MCF 10A (cell line): Measurements from ENCODE around the gene E2F1. TPM values are rescaled to one million over a fixed set of nuclear protein-coding genes. Genes with fewer than 3 reads are reported as not detected.

Source experiments
- BruUV-seq: library from RNA; stranded (reverse); fragments of 400-500 nt; replicated peaks from 2 replicates; lab custom pipeline; 2021; lab: Mats Ljungman, UMichigan
- CTCF ChIA-PET: fragments of 300-600 bp; sonication (Branson Sonifier 250); formaldehyde crosslinking; extraction: SDS; loops from one replicate; lab custom pipeline; 2021; ENCODE audit warnings: antibody characterized with exemption, inconsistent platforms; lab: Yijun Ruan, JAX
- POLR2A ChIA-PET: fragments of 300-600, 350-650 bp; sonication (Branson Sonifier 250); formaldehyde crosslinking; extraction: SDS; loops from one replicate; lab custom pipeline; 2020; ENCODE audit warnings: antibody characterized with exemption, inconsistent platforms; lab: Yijun Ruan, JAX
- DNase-seq: peaks from one replicate; pipeline ENCODE4 v3.0.0-alpha.2; 2018; ENCODE audit not compliant: unreplicated experiment
- H3K27ac Mint-ChIP-seq: one replicate; pipeline ENCODE4 v1.8.0; 2022; ENCODE audit warnings: mild to moderate bottlenecking, low read depth, mixed read lengths; ENCODE audit not compliant: unreplicated experiment
- H3K27me3 Mint-ChIP-seq: one replicate; pipeline ENCODE4 v1.8.0; 2022; ENCODE audit warnings: mixed read lengths; ENCODE audit not compliant: insufficient read depth, unreplicated experiment
- H3K36me3 Mint-ChIP-seq: one replicate; pipeline ENCODE4 v1.8.0; 2022; ENCODE audit warnings: mild to moderate bottlenecking, moderate library complexity, mixed read lengths; ENCODE audit not compliant: insufficient read depth, unreplicated experiment
- H3K4me1 Mint-ChIP-seq: one replicate; pipeline ENCODE4 v1.8.0; 2022; ENCODE audit warnings: mixed read lengths; ENCODE audit not compliant: insufficient read depth, unreplicated experiment
- H3K4me3 Mint-ChIP-seq: one replicate; pipeline ENCODE4 v1.8.0; 2022; ENCODE audit warnings: mild to moderate bottlenecking, moderate library complexity, mixed read lengths; ENCODE audit not compliant: unreplicated experiment
- H3K9me3 Mint-ChIP-seq: one replicate; pipeline ENCODE4 v1.8.0; 2022; ENCODE audit warnings: mixed read lengths; ENCODE audit not compliant: unreplicated experiment
- CTCF ChIP-seq: fragments of 200-600 bp; IDR thresholded peaks from one replicate; pipeline ENCODE4 v1.8.0; 2022; ENCODE audit warnings: antibody characterized with exemption, mild to moderate bottlenecking; ENCODE audit not compliant: unreplicated experiment
- intact Hi-C: fragments of 100-400 bp; cut with micrococcal nuclease; formaldehyde crosslinking; loops from 2 replicates; pipeline ENCODE4 v1.14.1; 2022
- total RNA-seq: library from RNA; stranded (reverse); gene quantifications from 2 replicates; pipeline ENCODE4 v1.2.3, GENCODE V29; 2022

Gene E2F1
- total RNA-seq, 1 experiment from 2014 or later = 3.7 TPM

GRCh38 chr20:33685328-33686099, 671 bp downstream of the E2F1 start:
- H3K9me3 Mint-ChIP-seq = no peaks in the 10 kb centered on the region
- ChIA-PET CTCF (interaction anchor here (0.5 to 7.2 kb wide), 10 partner anchors 12 to 527 kb away, joined by 3 to 53 read pairs (median 3); partner anchors contain the start of gene ACTL10), POLR2A (interaction anchor here (0.6 to 3.2 kb wide), 7 partner anchors 18 to 326 kb away, joined by 3 to 15 read pairs (median 4); partner anchors contain the start of genes ACTL10 and PXMP4)
- no TSS peak for BruUV-seq
- intact Hi-C loops = loop anchor here (10.0 kb wide), 1 partner anchor 129 kb away; the partner anchor contains the start of gene CHMP4B
- H3K4me1 Mint-ChIP-seq = peaks cover 13% of the 10 kb centered on the region
- peak; percentile 28 for DNase-seq
- peak overlapping the region; percentile 67 for H3K4me3 Mint-ChIP-seq
- peaks cover 4% of the 10 kb centered on the region for H3K36me3 Mint-ChIP-seq
- no peak for TF ChIP-seq CTCF
- H3K27ac Mint-ChIP-seq = no peak overlapping the region
- H3K27me3 Mint-ChIP-seq = no peaks in the 10 kb centered on the region

GRCh38 chr20:33684533-33685327, 1.5 kb downstream of the E2F1 start:
- H3K27me3 Mint-ChIP-seq = no peaks in the 10 kb centered on the region
- H3K27ac Mint-ChIP-seq = no peak overlapping the region
- no TSS peak for BruUV-seq
- peaks cover 4% of the 10 kb centered on the region for H3K36me3 Mint-ChIP-seq
- no peak for TF ChIP-seq CTCF
- ChIA-PET CTCF (interaction anchor here (0.6 to 7.2 kb wide), 9 partner anchors 11 to 445 kb away, joined by 3 to 53 read pairs (median 3); partner anchors contain the start of genes ACTL10 and EIF2S2), POLR2A (interaction anchor here (0.6 to 3.2 kb wide), 7 partner anchors 17 to 327 kb away, joined by 3 to 15 read pairs (median 4); partner anchors contain the start of genes ACTL10 and PXMP4)
- intact Hi-C loops = loop anchor here (10.0 kb wide), 1 partner anchor 130 kb away; the partner anchor contains the start of gene CHMP4B
- H3K9me3 Mint-ChIP-seq = no peaks in the 10 kb centered on the region
- no peak for DNase-seq
- H3K4me1 Mint-ChIP-seq = peaks cover 13% of the 10 kb centered on the region
- H3K4me3 Mint-ChIP-seq = peak overlapping the region; percentile 67

- CTCF ChIA-PET = interaction anchor here (0.5 to 7.2 kb wide), 3 partner anchors 13 to 1090 kb away, joined by 3 to 53 read pairs (median 3); partner anchors contain the start of gene ACTL10
- no peak overlapping the region for H3K4me3 Mint-ChIP-seq
- no TSS peak for BruUV-seq
- intact Hi-C loops = loop anchor here (10.0 kb wide), 1 partner anchor 133 kb away; the partner anchor contains the start of gene CHMP4B
- POLR2A ChIA-PET = interaction anchor here (0.7 to 2.2 kb wide), 3 partner anchors 77 to 430 kb away, joined by 3 to 5 read pairs (median 4); partner anchors contain the start of gene EIF2S2
- no peaks in the 10 kb centered on the region for H3K9me3 Mint-ChIP-seq
- H3K27me3 Mint-ChIP-seq = no peaks in the 10 kb centered on the region
- H3K27ac Mint-ChIP-seq = no peak overlapping the region
- H3K4me1 Mint-ChIP-seq = peaks cover 11% of the 10 kb centered on the region
- H3K36me3 Mint-ChIP-seq = peaks cover 4% of the 10 kb centered on the region
- DNase-seq = no peak
- TF ChIP-seq CTCF = no peak
These were observed 4.3 kb downstream of the E2F1 start for GRCh38 chr20:33681728-33682353.
